HEK293T (cell line): ENCODE results near the gene DOHH.

ENCODE experiments used
- LEF1 ChIP-seq: fragments of 450-650 bp; IDR thresholded peaks from 2 replicates; pipeline ENCODE4 v1.6.1; 2017; ENCODE audit warnings: mild to moderate bottlenecking, borderline replicate concordance
- PKNOX1 ChIP-seq: fragments of 450-650 bp; IDR thresholded peaks from 2 replicates; pipeline ENCODE4 v1.6.1; 2016

GRCh38 chr19:3503036-3503572 lies 2.6 kb upstream of the DOHH start:
- TF ChIP-seq PKNOX1 (no peak), LEF1 (no peak)
